ENCODE results near the gene GRHL3.

Gene GRHL3

GRCh38 chr1:24293392-24294227 is 25.5 kb upstream of the GRHL3 start:
- DNase-seq: no peak

- DNase-seq: no peak
These were observed 24.9 kb upstream of the GRHL3 start for GRCh38 chr1:24294228-24294672.

GRCh38 chr1:24294716-24295371 is 24.3 kb upstream of the GRHL3 start:
- DNase-seq: no peak

- DNase-seq: no peak
These were observed 23.6 kb upstream of the GRHL3 start for GRCh38 chr1:24295535-24295934.

- DNase-seq: no peak
These were observed 21.8 kb upstream of the GRHL3 start for GRCh38 chr1:24297187-24297851.

GRCh38 chr1:24297852-24298232 is 21.3 kb upstream of the GRHL3 start:
- DNase-seq: no peak

GRCh38 chr1:24298606-24299005 is 20.6 kb upstream of the GRHL3 start:
- DNase-seq: no peak

- DNase-seq: no peak
These were observed 19.3 kb upstream of the GRHL3 start for GRCh38 chr1:24299901-24300300.

- DNase-seq: no peak
These were observed 18.0 kb upstream of the GRHL3 start for GRCh38 chr1:24300971-24301784.

- no peak for DNase-seq
These were observed 17.4 kb upstream of the GRHL3 start for GRCh38 chr1:24301785-24302175.

- no peak for DNase-seq
These were observed 16.9 kb upstream of the GRHL3 start for GRCh38 chr1:24302209-24302611.

- DNase-seq: no peak
These were observed 15.6 kb upstream of the GRHL3 start for GRCh38 chr1:24303600-24303999.

- DNase-seq: no peak
These were observed 14.4 kb upstream of the GRHL3 start for GRCh38 chr1:24304763-24305162.

GRCh38 chr1:24308365-24309015 is 10.7 kb upstream of the GRHL3 start:
- no peak for DNase-seq

- no peak for DNase-seq
These were observed 9.2 kb upstream of the GRHL3 start for GRCh38 chr1:24309762-24310485.

GRCh38 chr1:24311234-24311633 is 7.9 kb upstream of the GRHL3 start:
- DNase-seq: no peak

- no peak for DNase-seq
These were observed 7.4 kb upstream of the GRHL3 start for GRCh38 chr1:24311741-24312140.

GRCh38 chr1:24315391-24315790 is 3.8 kb upstream of the GRHL3 start:
- DNase-seq: no peak

GRCh38 chr1:24316645-24317044 is 2.5 kb upstream of the GRHL3 start:
- no peak for DNase-seq

GRCh38 chr1:24317081-24317480 is 2.1 kb upstream of the GRHL3 start:
- DNase-seq: no peak

- DNase-seq: no peak
These were observed 1.1 kb upstream of the GRHL3 start for GRCh38 chr1:24317956-24318614.

Measured in cerebellar nuclear complex (tissue), 1 donor.